HG02852 (cell line): ENCODE results near the gene DSCAML1.
"Not testable (repeated sequence)": the region's sequence is repeated elsewhere in the genome, so short reads cannot be mapped to it uniquely, and the experiment has no call there.

ENCODE experiments used
- ATAC-seq: cut with Tn5 transposase; IDR thresholded peaks from one replicate; pipeline ENCODE4 v1.9.1; 2021; ENCODE audit warnings: mild to moderate bottlenecking, moderate library complexity; ENCODE audit not compliant: unreplicated experiment

DSCAML1 gene

DNA sequence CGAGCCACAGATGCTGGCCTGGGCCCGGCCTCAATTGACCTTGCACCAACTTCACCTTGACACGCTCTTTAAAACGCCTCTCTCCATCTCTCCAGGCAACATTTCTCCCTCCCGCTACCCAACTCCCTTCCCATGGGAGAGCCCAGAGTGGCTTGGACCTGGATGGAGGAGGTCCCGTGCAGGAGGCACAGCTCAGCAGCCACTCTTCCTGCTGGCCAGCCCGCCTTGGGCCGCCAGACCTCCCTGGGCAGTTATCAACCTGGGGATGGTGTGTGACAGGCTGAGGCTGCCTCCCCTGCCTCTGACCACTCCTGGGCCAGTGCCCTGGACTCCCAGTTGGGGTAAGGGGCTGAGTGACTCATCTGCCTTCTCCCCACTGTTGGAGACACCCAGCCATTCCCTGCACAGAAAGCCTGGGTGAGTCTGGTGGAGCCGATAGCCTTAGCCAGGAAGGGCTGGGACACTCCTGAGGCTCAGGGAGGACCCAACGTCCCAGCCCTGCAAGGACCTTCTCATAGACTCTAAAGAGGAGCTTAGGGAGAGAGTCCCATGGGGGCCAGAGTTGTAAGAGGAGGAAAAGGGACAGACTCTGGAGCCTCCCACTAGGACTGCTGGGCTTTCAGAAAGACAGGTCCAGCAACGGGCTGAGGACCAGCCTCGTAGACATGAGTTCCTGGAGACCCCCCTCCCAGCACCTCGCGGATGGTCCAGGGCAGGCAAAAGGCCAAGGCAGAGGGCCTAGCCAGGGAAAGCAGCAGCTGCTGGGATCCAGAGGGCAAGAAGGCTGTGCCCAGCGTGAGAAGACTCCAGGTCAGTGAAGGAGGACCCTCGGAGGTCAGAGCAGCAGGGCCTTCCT lies 337.7 kb downstream of the DSCAML1 start:
- no peak for ATAC-seq

DNA sequence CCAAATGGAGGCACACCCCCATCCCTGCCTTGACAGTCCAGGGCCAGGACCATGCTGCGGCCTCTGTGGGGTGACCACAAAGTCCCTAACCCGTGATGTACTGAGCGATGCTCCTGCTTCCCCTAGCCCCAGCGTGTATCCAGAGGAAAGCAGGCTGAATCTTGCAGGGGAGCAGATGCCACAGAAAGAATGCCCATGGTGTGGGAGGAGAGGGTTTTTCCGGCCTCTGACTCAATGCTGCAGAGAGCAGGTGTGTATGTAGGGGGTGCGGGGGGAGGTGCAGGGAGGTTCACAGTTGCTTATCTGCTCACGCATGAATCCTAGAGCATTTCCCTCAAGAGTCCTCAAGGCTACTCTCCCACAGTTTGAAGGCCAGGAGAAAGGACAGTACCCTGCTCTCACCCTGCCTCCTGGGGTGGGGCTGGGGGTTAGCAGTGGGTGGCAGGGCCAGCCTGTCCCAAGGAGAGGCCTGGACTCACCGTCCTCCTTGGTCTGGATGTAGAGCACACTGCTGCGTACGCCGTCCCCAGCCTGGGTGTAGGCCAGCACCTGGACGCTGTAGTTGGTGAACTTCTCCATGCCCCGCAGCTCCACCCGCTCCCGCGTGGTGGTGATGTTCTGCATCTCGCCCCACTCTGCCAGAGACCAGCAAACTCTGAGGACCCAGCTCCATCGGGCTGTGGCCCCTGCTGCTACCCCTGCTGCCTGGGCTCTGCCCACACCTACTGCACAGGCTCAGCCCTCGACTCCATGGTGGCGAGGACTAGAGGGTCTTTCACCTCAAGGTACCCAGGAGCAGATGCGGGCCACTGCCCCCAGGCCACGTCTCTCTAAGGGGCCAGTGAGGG lies 338.5 kb downstream of the DSCAML1 start:
- ATAC-seq = peak; percentile 38

DNA sequence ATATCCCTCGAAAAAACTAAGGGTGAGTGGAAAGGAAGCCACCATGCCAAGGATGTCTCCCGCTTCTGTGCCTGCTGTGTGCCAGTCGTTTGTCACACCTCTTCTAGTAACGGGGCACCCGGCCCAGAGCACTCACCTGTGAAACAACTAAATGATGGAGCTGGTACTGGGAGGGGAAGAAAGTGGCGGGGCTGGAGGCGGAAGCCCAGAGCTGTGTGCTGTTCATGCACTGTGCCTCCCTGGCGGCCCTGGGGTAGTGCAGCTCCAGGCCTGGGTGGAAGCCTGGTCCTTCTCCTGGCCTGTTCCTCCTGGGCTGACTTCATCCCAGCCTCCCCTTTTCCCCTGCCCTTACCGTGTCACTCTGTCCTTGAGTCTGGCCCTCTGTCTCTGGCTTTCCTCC lies 339.2 kb downstream of the DSCAML1 start:
- ATAC-seq = peak; percentile 8

DNA sequence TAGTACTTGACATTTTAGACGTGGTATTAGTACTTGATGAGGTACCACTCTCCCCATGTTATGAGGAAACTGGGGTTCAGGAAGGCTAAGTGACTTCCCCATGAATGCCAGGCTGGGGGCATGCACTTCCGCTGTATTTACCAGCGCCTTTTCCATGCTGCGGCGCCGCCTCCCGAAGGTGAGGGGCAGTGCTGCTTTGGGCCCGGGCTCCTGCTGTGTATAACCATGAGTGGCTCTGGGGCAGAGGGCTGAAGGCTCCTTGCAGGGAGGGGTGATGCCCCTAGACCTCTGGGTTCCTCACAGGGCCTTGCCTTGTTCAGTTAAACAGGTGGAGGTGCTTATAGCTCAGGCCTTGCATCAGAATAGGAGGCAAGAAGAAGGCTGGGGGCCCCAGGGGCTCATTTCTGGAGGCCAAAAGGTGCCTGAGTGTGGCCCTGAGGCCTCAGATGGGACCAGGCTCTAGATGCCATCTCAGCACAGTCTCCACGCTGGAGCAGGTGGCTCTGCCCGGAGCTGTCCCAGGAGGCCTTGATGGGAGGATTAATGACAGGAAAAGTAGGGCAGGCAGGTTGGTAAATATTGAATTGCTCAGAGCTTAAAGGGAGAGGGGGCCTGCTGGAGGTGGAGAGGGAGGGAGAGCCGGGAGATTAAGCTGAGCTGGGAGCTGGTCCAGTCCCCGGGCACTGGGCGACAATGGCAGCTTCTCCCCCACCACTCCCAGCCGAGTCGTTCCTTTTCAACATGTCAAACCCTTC lies 339.8 kb downstream of the DSCAML1 start:
- ATAC-seq = no peak

DNA sequence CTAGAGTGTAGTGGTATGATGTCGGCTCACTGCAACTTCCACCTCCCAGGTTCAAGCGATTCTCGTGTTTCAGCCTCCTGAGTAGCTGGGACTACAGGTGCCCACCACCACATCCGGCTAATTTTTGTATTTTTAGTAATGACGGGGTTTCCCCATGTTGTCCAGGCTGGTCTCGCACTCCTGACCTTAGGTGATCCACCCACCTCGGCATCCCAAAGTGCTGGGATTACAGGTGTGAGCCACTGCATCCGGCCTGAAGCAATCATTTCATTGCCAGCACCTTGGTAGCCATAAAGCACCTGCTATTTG lies 340.3 kb downstream of the DSCAML1 start:
- ATAC-seq = not testable (repeated sequence)

DNA sequence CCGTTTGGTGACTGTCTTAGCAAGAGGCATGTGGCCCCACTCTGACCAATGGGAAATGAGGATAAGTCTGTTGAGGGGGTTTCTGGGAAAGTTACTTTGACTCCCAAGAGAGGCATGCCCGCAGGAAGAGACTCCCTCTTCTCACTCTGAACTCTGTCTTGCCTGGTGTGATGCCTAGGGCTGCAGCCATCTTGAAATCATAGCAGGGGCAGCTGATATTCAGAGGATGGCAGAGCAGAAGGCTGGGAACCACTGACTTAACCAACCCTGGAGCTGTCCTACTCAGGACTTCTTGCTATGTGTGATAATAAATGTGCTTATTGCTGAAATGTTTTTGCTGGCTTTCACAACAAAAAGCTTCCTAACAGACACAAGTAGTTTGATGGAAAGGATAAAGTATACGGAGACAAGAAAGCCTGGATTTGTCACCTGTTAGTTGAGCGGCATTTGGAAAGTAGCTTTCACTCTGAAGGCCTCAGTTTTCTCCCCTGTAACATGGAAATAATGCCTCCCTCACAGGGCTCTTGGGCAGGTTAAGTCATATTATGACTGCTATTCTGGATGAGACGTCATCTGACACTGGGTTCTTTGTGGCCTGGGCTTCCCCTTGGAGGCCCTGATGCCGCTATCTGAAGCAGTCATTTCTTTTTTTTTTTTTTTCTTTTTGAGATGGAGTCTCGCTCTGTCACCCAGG lies 340.8 kb downstream of the DSCAML1 start:
- ATAC-seq = peak; percentile 81

DNA sequence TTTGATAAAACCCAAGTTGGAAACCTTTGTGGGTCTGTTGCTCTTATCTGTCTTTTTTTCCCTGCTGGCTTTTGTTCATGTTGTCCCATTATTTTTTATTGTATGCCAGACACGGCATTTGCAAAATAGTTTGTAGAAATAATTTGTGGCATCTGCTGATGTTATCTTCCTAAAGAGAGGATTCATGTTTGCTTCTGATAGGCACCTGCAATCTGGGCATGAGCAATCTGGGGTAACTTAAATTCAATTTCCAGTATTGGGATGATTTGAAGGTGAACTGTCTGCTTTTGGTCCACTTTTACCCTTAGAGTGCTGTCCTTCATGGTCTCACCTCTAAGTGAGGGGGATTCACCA lies 342.5 kb downstream of the DSCAML1 start:
- no peak for ATAC-seq

DNA sequence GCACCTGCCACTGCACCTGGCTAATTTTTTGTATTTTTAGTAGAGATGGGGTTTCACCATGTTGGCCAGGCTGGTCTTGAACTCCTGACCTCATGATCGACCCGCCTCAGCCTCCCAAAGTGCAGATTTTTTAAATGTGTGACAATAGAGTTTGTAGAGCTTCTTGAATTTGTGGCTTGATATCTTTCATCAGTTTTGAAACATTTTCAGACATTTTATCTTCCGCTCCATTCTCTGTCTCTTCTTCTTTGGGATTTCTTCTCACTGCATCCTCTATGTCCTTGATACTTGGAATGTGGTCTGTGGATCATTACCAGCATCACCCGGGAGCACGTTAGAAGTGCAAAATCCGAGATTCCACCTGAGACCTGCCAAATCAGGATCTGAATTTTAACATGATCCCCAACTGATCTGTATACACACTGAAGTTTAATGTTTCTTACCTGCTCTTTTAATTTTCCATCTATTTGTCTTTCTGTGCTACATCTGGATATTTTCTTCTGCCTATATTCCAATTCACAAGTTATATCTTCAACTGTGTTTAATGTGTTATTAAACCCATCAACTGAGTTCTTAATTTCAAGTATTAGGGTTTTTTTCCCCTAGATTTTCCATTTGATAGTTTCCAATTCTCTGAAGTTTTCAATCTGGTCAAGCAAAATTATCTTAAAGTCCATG lies 343.0 kb downstream of the DSCAML1 start:
- no peak for ATAC-seq

DNA sequence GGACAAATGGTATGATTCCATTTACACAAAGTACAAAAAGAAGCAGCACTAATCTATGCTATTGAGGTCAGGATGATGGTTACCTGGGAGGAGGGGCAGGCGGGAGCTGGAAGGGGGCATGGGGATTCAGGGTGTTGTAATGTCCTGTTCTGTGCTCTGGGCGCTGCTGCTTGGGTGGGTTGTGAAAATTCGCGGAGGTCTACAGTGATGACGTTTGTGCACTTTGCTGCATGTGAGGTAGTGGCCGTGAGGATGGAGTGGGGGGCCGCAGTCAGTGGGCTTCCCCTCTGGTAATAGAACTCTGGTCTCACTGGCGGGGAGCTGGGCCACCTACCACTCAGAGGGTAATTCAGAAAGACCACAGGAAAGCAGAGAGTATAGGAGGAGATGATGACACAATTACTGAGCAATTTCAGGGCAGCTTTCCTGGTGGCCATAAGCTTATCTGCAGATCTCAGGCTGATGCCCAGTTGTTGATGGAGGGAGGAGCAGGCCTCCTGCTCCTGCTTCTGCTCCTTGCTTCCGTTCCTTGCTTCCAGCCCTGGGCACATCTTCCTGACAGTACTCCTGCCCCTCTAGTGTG lies 347.8 kb downstream of the DSCAML1 start:
- no peak for ATAC-seq

DNA sequence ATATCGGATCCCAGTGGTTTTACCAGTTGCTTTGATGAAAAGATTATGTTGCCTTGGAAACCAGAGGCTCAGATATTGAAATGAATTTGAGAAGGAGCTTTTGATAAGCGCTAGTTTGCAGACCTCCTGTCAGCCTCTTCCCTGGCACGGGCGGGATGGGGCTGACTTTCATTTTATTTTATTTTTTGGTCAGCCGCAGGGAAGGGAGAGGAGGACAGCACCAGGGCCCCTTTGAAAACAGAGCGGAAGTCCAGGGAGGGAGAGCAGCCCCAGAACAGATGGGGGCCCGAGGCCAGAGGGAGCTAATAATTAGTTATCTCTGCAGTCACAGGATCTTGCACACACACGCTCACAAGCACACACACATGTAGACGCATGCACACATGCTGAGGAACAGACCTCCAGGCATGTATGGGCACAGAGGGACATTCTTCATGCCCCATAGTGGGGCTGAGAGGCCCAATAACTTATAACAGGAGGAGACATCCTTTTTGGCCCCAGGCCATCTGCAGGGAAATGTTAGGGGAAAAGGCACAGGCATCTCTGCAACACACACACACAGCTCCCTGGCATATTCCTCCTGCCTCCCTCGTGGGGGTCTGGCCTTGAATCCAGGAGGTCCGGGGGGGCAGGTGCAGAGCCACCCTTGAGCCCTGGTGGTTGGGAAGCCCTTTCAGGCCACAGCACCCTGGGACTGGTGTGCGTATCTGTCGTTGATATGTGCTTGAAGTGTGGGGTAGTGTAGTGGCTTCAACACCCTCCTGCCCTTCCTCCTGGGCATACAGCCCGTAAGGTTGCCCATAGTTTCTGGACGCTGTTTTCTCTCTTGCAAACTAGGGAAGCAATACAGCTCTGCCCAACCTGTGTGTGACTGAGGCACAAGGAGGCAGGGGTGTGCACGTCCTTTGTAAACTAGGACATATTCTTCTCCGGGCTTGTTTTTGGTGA lies 352.0 kb downstream of the DSCAML1 start:
- no peak for ATAC-seq

DNA sequence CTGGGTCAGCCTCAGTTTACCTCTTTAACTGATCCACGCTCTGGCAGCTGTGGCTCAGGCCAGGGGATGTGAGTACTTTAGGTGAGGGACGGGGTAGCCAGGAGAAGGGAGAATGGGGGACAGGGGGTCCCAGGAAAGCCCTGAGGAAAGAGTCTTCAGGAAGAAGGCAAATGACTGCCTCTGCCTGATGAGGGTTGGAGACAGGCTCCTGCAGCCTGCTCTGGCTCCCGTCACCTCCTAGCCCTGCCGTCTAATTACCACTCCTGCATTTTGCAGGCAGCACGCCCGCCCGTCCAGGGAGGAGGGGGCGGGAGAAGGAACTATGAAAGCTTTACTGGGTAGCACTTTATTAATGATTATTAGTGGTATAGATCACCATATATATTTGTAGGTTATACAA lies 352.8 kb downstream of the DSCAML1 start:
- ATAC-seq = no peak

DNA sequence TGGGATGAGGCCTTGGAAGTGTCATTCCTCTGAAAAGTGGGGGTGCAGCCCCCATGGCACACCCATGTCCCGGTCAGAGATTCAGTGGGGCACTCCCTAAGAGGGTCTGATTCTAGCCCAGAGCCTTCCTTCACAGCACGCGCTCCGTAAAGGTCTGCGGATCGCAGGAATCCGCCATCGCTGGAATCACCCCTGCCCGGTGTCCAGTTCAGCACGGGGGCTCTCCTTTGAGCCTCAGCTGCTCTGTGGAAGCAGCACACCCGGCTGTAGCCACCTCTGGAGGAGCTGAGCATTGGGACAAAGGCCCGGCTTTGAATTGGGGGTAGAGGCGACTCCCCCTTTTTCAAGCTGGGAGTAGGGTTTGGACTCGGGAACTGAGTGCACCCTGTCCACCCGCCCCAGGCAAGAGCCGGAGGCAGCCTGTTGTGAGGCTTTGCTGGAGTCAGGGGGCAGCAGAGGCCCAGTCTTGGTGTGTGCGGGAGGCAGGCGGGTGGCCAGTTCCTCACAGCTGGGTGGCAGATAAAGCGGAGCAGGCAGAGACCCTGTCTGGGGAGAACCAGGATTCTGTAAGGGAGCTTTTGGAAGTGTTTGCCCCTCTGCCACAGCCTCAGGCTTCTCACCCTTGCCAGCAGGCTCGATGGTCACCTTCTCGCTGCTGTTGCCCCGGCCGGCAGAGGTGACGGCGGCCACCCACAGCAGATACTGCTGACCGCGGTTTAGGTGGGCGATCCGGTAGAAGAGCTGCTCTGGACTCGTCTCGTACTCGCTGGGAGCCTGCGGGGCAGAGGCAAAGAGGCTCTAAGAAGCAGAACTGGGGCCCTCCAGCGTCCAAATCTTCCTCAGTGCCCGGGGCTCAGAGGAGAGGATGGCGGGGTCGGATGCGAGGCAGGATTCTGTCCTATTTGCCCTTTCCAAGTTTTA lies 353.5 kb downstream of the DSCAML1 start:
- ATAC-seq = no peak

DNA sequence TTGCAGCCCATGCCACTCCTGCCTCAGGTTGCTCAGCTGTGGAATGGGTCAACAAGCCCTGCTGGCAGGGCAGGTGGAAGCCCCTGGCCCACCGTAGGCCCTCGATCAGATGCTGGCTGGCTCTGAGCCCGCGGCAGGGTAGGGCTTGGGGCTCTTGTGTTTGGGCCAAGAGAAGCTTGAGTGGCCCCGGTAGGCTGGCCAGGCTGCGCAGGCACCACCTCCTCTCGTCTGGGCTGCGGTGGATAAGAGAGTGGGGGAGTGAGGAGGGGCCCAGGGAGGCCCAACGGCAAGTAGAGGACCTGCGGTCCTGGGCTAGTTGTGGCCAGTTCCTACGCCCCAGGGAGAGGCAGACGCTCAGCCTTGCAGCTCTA lies 354.2 kb downstream of the DSCAML1 start:
- ATAC-seq = no peak

DNA sequence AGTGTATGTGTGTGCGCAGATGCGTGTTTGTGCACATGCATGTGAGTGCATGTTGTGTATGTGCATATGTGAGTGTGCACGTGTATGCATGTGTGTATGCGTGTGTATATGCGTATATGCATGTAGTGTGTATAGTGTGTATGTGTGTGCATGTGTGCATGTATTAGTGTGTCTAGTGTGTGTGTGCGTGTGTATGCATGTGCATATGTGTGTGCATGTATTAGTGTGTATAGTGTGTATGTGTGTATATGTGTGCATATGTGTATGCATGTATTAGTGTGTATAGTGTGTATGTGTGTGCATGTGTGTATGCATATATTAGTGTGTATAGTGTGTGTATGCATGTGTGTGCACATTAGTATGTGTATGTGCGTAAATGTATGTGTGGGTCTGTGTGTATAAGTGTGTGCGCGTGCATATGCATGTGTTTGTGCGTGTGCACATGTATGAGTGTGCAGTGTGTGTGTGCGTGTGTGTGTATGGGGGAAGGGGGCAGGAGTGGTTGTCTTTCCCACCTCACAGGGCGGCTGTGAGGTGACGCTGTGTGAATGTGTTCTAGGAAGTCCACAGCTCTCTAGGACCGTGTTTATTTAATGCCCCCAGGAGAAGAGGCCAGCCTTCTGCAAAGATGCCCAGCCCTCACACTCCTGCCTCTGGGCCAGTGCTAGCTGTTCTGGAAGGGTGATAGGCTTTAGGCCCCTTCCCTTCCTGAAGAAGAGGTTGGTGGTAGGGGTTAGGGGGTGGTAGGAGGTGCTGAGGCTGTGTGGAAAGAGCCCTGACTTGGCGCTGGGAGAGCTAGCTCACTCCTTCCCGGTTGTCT lies 354.8 kb downstream of the DSCAML1 start:
- ATAC-seq = no peak

DNA sequence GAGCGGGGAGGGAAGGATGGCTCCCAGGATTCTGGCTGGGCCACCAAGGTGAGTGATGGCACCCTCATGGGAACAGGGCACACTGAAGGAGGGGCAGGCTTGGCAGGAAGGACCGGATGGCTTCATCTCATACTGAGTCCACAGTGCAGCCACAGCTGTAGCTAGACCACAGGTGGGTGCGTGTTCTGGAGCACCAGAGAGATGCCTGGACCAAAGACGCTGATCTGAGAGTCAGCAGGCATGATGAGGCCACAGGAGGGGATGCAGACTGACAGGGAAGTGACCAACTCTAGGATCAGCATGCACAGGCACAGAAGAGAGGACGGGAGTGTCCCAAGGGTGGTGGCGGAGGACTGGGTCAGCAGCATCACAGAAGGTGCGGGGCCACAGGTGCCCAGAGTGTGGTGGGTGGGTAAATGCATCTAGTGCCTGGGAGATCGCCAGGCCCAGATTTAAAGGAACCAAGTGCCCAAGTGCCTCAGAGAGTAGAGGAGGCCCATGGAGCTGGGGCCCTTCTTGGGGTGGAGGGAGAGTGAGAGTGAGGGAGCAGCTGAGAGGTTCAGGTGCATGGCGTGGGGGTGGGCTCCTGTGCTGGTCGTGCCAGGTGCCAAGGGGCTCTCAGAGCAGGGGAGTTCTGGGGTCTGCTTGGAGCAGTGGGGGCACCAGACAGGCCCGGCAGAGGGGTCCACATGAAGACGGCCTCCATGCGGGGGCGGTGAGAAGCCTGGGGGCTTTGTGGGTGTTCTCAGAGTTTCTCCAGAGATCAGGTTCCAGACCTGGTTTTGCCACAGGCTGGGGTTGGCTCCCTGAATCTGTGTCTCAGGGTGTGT lies 355.7 kb downstream of the DSCAML1 start:
- no peak for ATAC-seq

DNA sequence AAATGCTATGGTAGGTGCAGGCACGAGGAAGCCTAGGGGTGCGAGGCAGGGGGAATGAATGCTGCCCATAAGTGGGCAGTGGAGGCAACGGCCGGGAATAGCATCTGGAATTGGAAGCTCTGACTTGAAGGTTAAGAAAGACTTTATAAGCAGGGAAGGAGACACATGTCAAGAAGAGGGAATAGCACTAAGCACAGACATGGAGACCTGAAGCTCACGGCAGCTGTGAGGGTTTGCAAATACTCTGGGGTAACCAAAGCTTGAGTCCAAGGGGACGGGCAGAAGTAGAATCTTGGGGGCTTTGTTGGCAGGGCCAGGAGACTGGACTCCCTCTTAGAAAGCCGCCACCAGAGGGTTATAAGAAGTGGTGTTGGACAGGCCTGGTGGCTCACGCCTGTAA lies 356.8 kb downstream of the DSCAML1 start:
- no peak for ATAC-seq
